ENCODE results near the gene PREPL. TPM values are rescaled to one million over a fixed set of nuclear protein-coding genes. Genes with fewer than 3 reads are reported as not detected.

PREPL gene
- total and polyA plus RNA-seq, 2 of the 8 experiments (the other 6 are each of a cell fraction or from before 2014, with no cell fraction given): 13.6 to 38.9 TPM

DNA sequence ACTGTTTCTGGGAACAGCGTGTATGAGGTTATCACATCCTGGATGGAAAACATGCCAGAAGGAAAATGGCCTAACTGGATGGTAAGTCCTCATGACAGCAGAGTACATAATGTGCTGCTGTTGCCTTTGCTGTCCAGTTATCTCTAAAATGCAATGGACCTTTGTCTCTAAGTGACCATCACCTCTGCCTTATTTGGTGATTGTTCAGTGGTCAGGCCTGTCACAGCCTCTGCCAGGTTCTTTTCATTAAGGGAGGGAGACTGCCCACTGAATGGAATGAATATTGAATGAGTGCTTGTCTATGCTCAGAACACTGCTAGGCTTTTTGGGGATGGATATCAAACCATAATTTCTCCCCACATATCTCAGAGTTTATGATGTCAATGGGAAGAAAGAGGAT is 57.0 kb downstream of the PREPL start:
- Histone ChIP-seq H4K20me1 (replicated peaks in 1 of 2; ENCODE audit: control insufficient read depth in 1 of 2, insufficient read depth in 2 of 2, low read length in 2 of 2) (no peaks in the 10 kb centered on the region), H4K8ac (ENCODE audit: extremely low read depth, insufficient read depth, low read length) (no peak overlapping the region), H2AFZ (ENCODE audit: low read length) (no peak overlapping the region), H2AK5ac (ENCODE audit: low read depth, low read length) (no peak overlapping the region), H3K4me3 (ENCODE audit: extremely low read depth in 1 of 4, insufficient read depth in 2 of 4, low read depth in 3 of 4, low read length in 4 of 4) (no peak overlapping the region), H3K4me1 (replicated peaks in 1 of 4; ENCODE audit: control insufficient read depth in 3 of 4, insufficient read depth in 4 of 4, low read length in 3 of 4) (no peaks in the 10 kb centered on the region), H3K9ac (replicated peaks in 1 of 4; ENCODE audit: extremely low read depth in 1 of 4, low read depth in 3 of 4, low read length in 3 of 4) (no peak overlapping the region), H3K18ac (ENCODE audit: extremely low read depth, low read length) (no peak overlapping the region), H3K23ac (ENCODE audit: insufficient read length) (no peak overlapping the region), H2BK12ac (ENCODE audit: low read depth, low read length) (no peak overlapping the region), H3K27me3 (replicated peaks in 1 of 4; ENCODE audit: control insufficient read depth in 3 of 4, extremely low read depth in 1 of 4, insufficient read depth in 3 of 4, low read length in 3 of 4) (no peaks in the 10 kb centered on the region), H3K4ac (replicated peaks; ENCODE audit: insufficient read length, low read depth, low read length) (no peak overlapping the region), H3K79me2 (ENCODE audit: control insufficient read depth in 1 of 2, insufficient read depth in 2 of 2, low read length in 2 of 2) (no peaks in the 10 kb centered on the region), H3K4me2 (ENCODE audit: insufficient read depth in 1 of 2, low read depth in 2 of 2, low read length in 2 of 2) (no peak overlapping the region), H3K79me1 (ENCODE audit: low read depth, low read length) (no peaks in the 10 kb centered on the region), H3K23me2 (ENCODE audit: low read depth, low read length) (no peaks in the 10 kb centered on the region), H3K27ac (ENCODE audit: low read depth, low read length) (no peak overlapping the region), H3K36me3 (ENCODE audit: control insufficient read depth in 2 of 4, insufficient read depth in 4 of 4, low read length in 3 of 4) (no peaks in the 10 kb centered on the region), H2BK20ac (ENCODE audit: low read length) (no peak overlapping the region), H4K5ac (ENCODE audit: insufficient read length, low read depth, low read length) (no peak overlapping the region), H3K56ac (replicated peaks; ENCODE audit: insufficient read length, low read depth, low read length) (no peak overlapping the region), H4K91ac (replicated peaks; ENCODE audit: insufficient read length, low read length) (no peak overlapping the region), H3K14ac (ENCODE audit: insufficient read length) (no peak overlapping the region), H2BK5ac (ENCODE audit: low read depth, low read length) (no peak overlapping the region), H2BK15ac (ENCODE audit: low read length) (no peak overlapping the region), H2BK120ac (replicated peaks; ENCODE audit: low read depth, low read length) (no peak overlapping the region), H3K9me3 (ENCODE audit: insufficient read depth in 2 of 2, low read depth in 1 of 2, low read length in 1 of 2) (peaks cover 0 to 5% of the 10 kb centered on the region in 2 experiments; a peak in 3 of 4 replicates)
- FAIRE-seq: no peak
- CTCF ChIA-PET (ENCODE audit: partially characterized antibody): interaction anchor here (1.6 kb wide), 1 partner anchor 9 kb away, joined by 6 read pairs; no protein-coding TSS in a partner anchor
- no peak for DNase-seq (ENCODE audit: low read depth in 1 of 2, low spot score in 2 of 2)
- 89% methylated on average over 1 of the region's 1 CpG; no CpG with 5 or more reads in 1 of the 2 experiments for WGBS, 2 experiments (ENCODE audit: extremely low coverage in 1 of 2, insufficient coverage in 1 of 2, insufficient read length in 1 of 2, insufficient replicate concordance in 2 of 2, low coverage in 1 of 2, low lambda C conversion rate in 2 of 2, missing lambda C conversion rate in 1 of 2)
- POLR2A ChIA-PET (ENCODE audit: partially characterized antibody): interaction anchor here (1.1 kb wide), 1 partner anchor 56 kb away, joined by 3 read pairs; no protein-coding TSS in a partner anchor
- no peak for TF ChIP-seq KDM5A (IDR thresholded peaks at IDR 0.05; ENCODE audit: low read length)
- no peak for TF ChIP-seq JUND (IDR thresholded peaks at IDR 0.05; ENCODE audit: low read length)
- no peak for TF ChIP-seq POLR2A (IDR thresholded peaks at IDR 0.05; ENCODE audit: control extremely low read depth in 1 of 2, low read depth in 2 of 2, low read length in 2 of 2)
- TF ChIP-seq TCF12 (IDR thresholded peaks at IDR 0.05; ENCODE audit: low read depth, low read length): no peak
- TF ChIP-seq KDM4A (IDR thresholded peaks at IDR 0.05; ENCODE audit: low read depth, low read length, severe bottlenecking): no peak
- TF ChIP-seq MAFK (IDR thresholded peaks at IDR 0.05; ENCODE audit: low read depth, low read length): no peak
- no peak for TF ChIP-seq HDAC6 (IDR thresholded peaks at IDR 0.05; ENCODE audit: low read depth, low read length)
- no peak for TF ChIP-seq EGR1 (IDR thresholded peaks at IDR 0.05; ENCODE audit: borderline replicate concordance, low read depth, low read length)
- no peak for TF ChIP-seq NRF1 (IDR thresholded peaks at IDR 0.05; ENCODE audit: low read depth, low read length)
- TF ChIP-seq SP2 (IDR thresholded peaks at IDR 0.05; ENCODE audit: low read length): no peak
- no peak for TF ChIP-seq SIRT6 (IDR thresholded peaks at IDR 0.05; ENCODE audit: low read length)
- TF ChIP-seq, protein P1, sequence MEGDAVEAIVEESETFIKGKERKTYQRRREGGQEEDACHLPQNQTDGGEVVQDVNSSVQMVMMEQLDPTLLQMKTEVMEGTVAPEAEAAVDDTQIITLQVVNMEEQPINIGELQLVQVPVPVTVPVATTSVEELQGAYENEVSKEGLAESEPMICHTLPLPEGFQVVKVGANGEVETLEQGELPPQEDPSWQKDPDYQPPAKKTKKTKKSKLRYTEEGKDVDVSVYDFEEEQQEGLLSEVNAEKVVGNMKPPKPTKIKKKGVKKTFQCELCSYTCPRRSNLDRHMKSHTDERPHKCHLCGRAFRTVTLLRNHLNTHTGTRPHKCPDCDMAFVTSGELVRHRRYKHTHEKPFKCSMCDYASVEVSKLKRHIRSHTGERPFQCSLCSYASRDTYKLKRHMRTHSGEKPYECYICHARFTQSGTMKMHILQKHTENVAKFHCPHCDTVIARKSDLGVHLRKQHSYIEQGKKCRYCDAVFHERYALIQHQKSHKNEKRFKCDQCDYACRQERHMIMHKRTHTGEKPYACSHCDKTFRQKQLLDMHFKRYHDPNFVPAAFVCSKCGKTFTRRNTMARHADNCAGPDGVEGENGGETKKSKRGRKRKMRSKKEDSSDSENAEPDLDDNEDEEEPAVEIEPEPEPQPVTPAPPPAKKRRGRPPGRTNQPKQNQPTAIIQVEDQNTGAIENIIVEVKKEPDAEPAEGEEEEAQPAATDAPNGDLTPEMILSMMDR (IDR thresholded peaks at IDR 0.05; ENCODE audit: control extremely low read depth in 1 of 3, insufficient read depth in 1 of 3, low read depth in 1 of 3, low read length in 3 of 3): no peak
- no peak for TF ChIP-seq CBX8 (IDR thresholded peaks at IDR 0.05; ENCODE audit: borderline replicate concordance, low read depth, low read length)
- TF ChIP-seq TEAD4 (IDR thresholded peaks at IDR 0.05; ENCODE audit: low read depth, low read length): no peak

Data from H1 (cell line).